ENCODE results near the gene PARP1.

Gene PARP1

DNA sequence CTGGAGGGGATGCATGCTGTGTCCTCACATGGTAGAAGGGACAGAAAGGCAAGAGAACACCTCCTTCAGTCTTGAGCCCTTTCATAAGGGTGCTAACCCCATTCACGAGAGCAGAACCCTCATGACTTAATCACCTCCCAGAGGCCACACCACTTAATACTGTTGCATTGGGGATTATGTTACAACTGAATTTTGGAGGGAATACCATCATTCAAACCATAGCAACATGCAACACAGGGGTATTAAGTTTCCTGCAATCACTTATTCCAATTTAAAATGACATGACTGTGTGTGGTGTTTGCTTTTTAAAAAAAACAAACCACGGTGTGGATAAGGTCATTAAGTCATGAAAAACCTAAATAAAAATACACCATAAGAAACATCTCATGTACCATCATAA, 95.8 kb downstream of the PARP1 start:
- Histone ChIP-seq H3K4me2 (ENCODE audit: low read length) (no peak overlapping the region), H3K56ac (ENCODE audit: low read length) (no peak overlapping the region), H3K9ac (ENCODE audit: low read length) (no peak overlapping the region), H3K27ac (ENCODE audit: low read depth, low read length) (no peak overlapping the region), H2BK15ac (replicated peaks; ENCODE audit: low read depth) (no peak overlapping the region), H2AK5ac (ENCODE audit: low read length) (no peak overlapping the region), H3K4ac (ENCODE audit: low read depth, low read length) (no peak overlapping the region), H3K79me1 (ENCODE audit: low read length) (peaks cover 2% of the 10 kb centered on the region), H3K36me3 (ENCODE audit: control insufficient read depth, insufficient read depth, low read length) (no peaks in the 10 kb centered on the region), H3K18ac (ENCODE audit: low read length) (no peak overlapping the region), H4K8ac (ENCODE audit: low read depth, low read length) (no peak overlapping the region), H3K4me1 (ENCODE audit: control insufficient read depth, low read depth, low read length) (peaks cover 2% of the 10 kb centered on the region), H3K79me2 (ENCODE audit: control insufficient read depth, insufficient read depth, low read length) (peaks cover 10% of the 10 kb centered on the region), H2BK120ac (ENCODE audit: low read depth, low read length) (no peak overlapping the region), H4K5ac (ENCODE audit: low read length) (no peak overlapping the region), H3K4me3 (ENCODE audit: low read length) (no peak overlapping the region), H3K27me3 (ENCODE audit: insufficient read depth, low read length, poor library complexity) (no peaks in the 10 kb centered on the region), H3K23ac (ENCODE audit: low read length) (no peak overlapping the region), H2BK5ac (ENCODE audit: low read length) (no peak overlapping the region)
- no CpG with 5 or more reads among the region's 2 CpGs for WGBS (ENCODE audit: extremely low coverage, insufficient coverage, low lambda C conversion rate)
- no peak for DNase-seq

DNA sequence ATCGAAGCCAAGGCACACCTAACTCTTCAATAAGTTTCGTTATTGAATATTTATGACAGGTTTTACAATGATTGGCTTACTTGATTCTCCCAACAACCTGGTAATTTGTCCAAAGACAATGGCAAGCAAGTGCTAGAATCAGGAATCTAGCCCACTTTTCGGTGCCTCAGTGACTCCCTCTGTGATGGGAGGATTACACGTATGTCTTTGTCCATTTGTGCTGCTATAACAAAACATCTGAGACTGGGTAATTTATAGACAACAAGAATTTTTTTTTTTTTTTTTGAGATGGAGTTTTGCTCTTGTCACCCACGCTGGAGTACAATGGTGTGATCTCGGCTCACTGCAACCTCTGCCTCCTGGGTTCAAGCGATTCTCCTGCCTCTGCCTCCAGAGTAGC, 96.5 kb downstream of the PARP1 start:
- no peak overlapping the region for H2BK15ac ChIP-seq (replicated peaks; ENCODE audit: low read depth)
- no CpG with 5 or more reads among the region's 7 CpGs for WGBS (ENCODE audit: extremely low coverage, insufficient coverage, low lambda C conversion rate)
- H2BK5ac ChIP-seq (ENCODE audit: low read length): no peak overlapping the region
- H3K27ac ChIP-seq (ENCODE audit: low read depth, low read length): no peak overlapping the region
- H3K4me2 ChIP-seq (ENCODE audit: low read length): no peak overlapping the region
- no peak overlapping the region for H3K4ac ChIP-seq (ENCODE audit: low read depth, low read length)
- no peak overlapping the region for H3K56ac ChIP-seq (ENCODE audit: low read length)
- peaks cover 2% of the 10 kb centered on the region for H3K4me1 ChIP-seq (ENCODE audit: control insufficient read depth, low read depth, low read length)
- peaks cover 2% of the 10 kb centered on the region for H3K79me1 ChIP-seq (ENCODE audit: low read length)
- no peak for DNase-seq
- H3K9ac ChIP-seq (ENCODE audit: low read length): no peak overlapping the region
- no peak overlapping the region for H3K18ac ChIP-seq (ENCODE audit: low read length)
- H3K4me3 ChIP-seq (ENCODE audit: low read length): no peak overlapping the region
- H4K8ac ChIP-seq (ENCODE audit: low read depth, low read length): no peak overlapping the region
- H2AK5ac ChIP-seq (ENCODE audit: low read length): no peak overlapping the region
- H3K27me3 ChIP-seq (ENCODE audit: insufficient read depth, low read length, poor library complexity): no peaks in the 10 kb centered on the region
- no peak overlapping the region for H4K5ac ChIP-seq (ENCODE audit: low read length)
- no peak overlapping the region for H3K23ac ChIP-seq (ENCODE audit: low read length)
- H3K79me2 ChIP-seq (ENCODE audit: control insufficient read depth, insufficient read depth, low read length): peaks cover 14% of the 10 kb centered on the region
- no peak overlapping the region for H2BK120ac ChIP-seq (ENCODE audit: low read depth, low read length)
- H3K36me3 ChIP-seq (ENCODE audit: control insufficient read depth, insufficient read depth, low read length): no peaks in the 10 kb centered on the region

All from mesendoderm (in vitro differentiated cells).